HepG2 (cell line): ENCODE measurements around the gene SLC16A5. TPM values are rescaled to one million over a fixed set of nuclear protein-coding genes. Genes with fewer than 3 reads are reported as not detected.
A peak's percentile ranks its signal among the peaks of the same experiment; 100 is the strongest.

Experiments used
- ATF1 ChIP-seq: IDR thresholded peaks from 2 replicates; pipeline ENCODE4 v1.6.1; 2016; ENCODE audit warnings: mild to moderate bottlenecking, control low read depth
- IRX3 ChIP-seq: sonication (generic); formaldehyde crosslinking; IDR thresholded peaks from 2 replicates; pipeline ENCODE4 v1.8.1; 2023; ENCODE audit warnings: mild to moderate bottlenecking, low read depth, missing genetic modification reagents, borderline replicate concordance
- NONO ChIP-seq, 2 experiments: fragments of 450-650 bp in 1 of 2; sonication (generic) in 1 of 2; formaldehyde crosslinking in 1 of 2; IDR thresholded peaks in 1 of 2; conservative IDR thresholded peaks in 1 of 2; 2 replicates each; pipeline versions ENCODE4 v1.6.1 to v1.8.0; 2017 to 2022; ENCODE audit warnings: mild to moderate bottlenecking in 1 of 2, missing genetic modification reagents in 1 of 2, moderate library complexity in 1 of 2
- RFXAP ChIP-seq: sonication (generic); formaldehyde crosslinking; IDR thresholded peaks from 2 replicates; pipeline ENCODE4 v1.4.0; 2020; ENCODE audit warnings: missing genetic modification reagents, borderline replicate concordance
- SRSF4 ChIP-seq: fragments of 200-400 bp; formaldehyde crosslinking; IDR thresholded peaks from one replicate; pipeline ENCODE4 v1.6.1; 2018; ENCODE audit warnings: mild to moderate bottlenecking, low read depth, low read length, moderate library complexity; ENCODE audit not compliant: poor library complexity, severe bottlenecking
- TGIF2 ChIP-seq: IDR thresholded peaks from 2 replicates; pipeline ENCODE4 v1.6.1; 2016; ENCODE audit warnings: control low read depth, missing compliant biosample characterization
- TP53 ChIP-seq: sonication (generic); formaldehyde crosslinking; conservative IDR thresholded peaks from 2 replicates; pipeline ENCODE4 v1.4.0; 2020; ENCODE audit warnings: missing genetic modification reagents
- ZFP41 ChIP-seq: sonication (generic); formaldehyde crosslinking; IDR thresholded peaks from 2 replicates; pipeline ENCODE4 v1.4.0; 2020; ENCODE audit warnings: mild to moderate bottlenecking, missing genetic modification reagents, borderline replicate concordance
- ZNF256 ChIP-seq: sonication (generic); formaldehyde crosslinking; conservative IDR thresholded peaks from 2 replicates; pipeline ENCODE4 v1.4.0; 2020; ENCODE audit warnings: missing genetic modification reagents
- ZNF552 ChIP-seq: sonication (generic); formaldehyde crosslinking; IDR thresholded peaks from 2 replicates; pipeline ENCODE4 v1.9.0; 2022; ENCODE audit warnings: missing genetic modification reagents, mild to moderate bottlenecking, borderline replicate concordance
- ZNF557 ChIP-seq: sonication (generic); formaldehyde crosslinking; IDR thresholded peaks from 2 replicates; pipeline ENCODE4 v1.4.0; 2020; ENCODE audit warnings: missing genetic modification reagents
- ZNF652 ChIP-seq: IDR thresholded peaks from 2 replicates; pipeline ENCODE4 v1.6.1; 2016; ENCODE audit warnings: low read depth, borderline replicate concordance
- polyA plus RNA-seq, 8 experiments: library from polyadenylated mRNA; depleted of rRNA in 3 of 8; stranded (reverse) in 7 of 8; unstranded in 1 of 8; fragments of >200 nt; fragmentation: Illumina TruSeq in 4 of 8; extraction: Trizol in 4 of 8; gene quantifications; 2 replicates each; pipeline versions ENCODE4 v1.2.1 to v1.2.3, GENCODE V29; 2011 to 2016; ENCODE audit warnings: low read depth in 4 of 8, missing spikeins in 1 of 8, mixed read lengths in 1 of 8; ENCODE audit not compliant: insufficient read depth in 1 of 8
- total RNA-seq, 5 experiments: library from RNA; depleted of rRNA; stranded (reverse); fragments of >200 nt; fragmentation: Illumina TruSeq; extraction: Trizol; gene quantifications; 2 replicates each; pipeline ENCODE4 v1.2.3, GENCODE V29; 2016; ENCODE audit warnings: low read depth in 1 of 5
- TF ChIP-seq, protein P1 (sequence below): sonication (generic); formaldehyde crosslinking; IDR thresholded peaks from 2 replicates; pipeline ENCODE4 v1.8.1; 2023; ENCODE audit warnings: mild to moderate bottlenecking, missing genetic modification reagents
- TF ChIP-seq, protein P2 (sequence below): sonication (generic); formaldehyde crosslinking; IDR thresholded peaks from 2 replicates; pipeline ENCODE4 v1.4.0; 2020; ENCODE audit warnings: missing genetic modification reagents
- TF ChIP-seq, protein P3 (sequence below): sonication (generic); formaldehyde crosslinking; IDR thresholded peaks from 2 replicates; pipeline ENCODE4 v1.5.0; 2020; ENCODE audit warnings: missing genetic modification reagents, mild to moderate bottlenecking, borderline replicate concordance
- TF ChIP-seq, protein P4 (sequence below): sonication (generic); formaldehyde crosslinking; IDR thresholded peaks from 2 replicates; pipeline ENCODE4 v1.5.1; 2020; ENCODE audit warnings: mild to moderate bottlenecking, missing genetic modification reagents, moderate library complexity
- TF ChIP-seq, protein P5 (sequence below), 2 experiments: sonication (generic) in 1 of 2; formaldehyde crosslinking in 1 of 2; IDR thresholded peaks; 2 replicates each; pipeline versions ENCODE4 v1.5.1 to v1.6.1; 2011 to 2020; ENCODE audit warnings: borderline replicate concordance in 1 of 2, low read depth in 1 of 2, low read length in 1 of 2, mild to moderate bottlenecking in 1 of 2, missing genetic modification reagents in 1 of 2, moderate library complexity in 1 of 2
- TF ChIP-seq, protein P6 (sequence below): sonication (generic); formaldehyde crosslinking; IDR thresholded peaks from 2 replicates; pipeline ENCODE4 v1.5.0; 2020; ENCODE audit warnings: missing genetic modification reagents

SLC16A5 gene
- total and polyA plus RNA-seq, 2 of the 13 experiments (the other 11 are each of a cell fraction or from before 2014, with no cell fraction given): 0.69 to 5.6 TPM

DNA sequence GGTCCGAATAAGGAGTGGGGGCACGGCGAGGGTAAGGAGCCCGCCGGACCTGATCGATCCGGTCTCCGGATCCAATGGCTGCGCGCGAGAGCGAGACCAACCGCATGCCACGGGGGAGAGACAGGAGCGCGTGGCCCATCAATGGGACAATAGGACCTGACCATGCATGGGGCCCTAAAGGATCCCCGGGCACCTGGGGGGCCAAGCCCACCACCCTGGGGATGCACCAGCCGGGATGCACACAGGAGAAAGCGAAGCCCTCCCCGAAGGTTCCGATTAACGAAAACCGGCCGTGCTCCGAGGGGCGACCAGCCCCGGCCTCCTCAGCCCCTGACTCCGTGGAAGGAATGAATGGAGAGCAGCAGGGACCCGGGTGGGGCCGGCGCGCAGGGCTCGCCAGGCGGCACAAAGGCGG lies 66.0 kb downstream of the SLC16A5 start (continued):
- no peak for TF ChIP-seq NONO (IDR thresholded peaks at IDR 0.05)
- 0 out of 2 replicates have a peak, but pooled peaks have one; percentile 16 for TF ChIP-seq NONO (CRISPR knock-in tag; conservative IDR thresholded peaks at IDR 0.05)
- TF ChIP-seq ZNF256: no peak
- no peak for TF ChIP-seq ZNF557 (CRISPR knock-in tag)
- TF ChIP-seq, protein P1, sequence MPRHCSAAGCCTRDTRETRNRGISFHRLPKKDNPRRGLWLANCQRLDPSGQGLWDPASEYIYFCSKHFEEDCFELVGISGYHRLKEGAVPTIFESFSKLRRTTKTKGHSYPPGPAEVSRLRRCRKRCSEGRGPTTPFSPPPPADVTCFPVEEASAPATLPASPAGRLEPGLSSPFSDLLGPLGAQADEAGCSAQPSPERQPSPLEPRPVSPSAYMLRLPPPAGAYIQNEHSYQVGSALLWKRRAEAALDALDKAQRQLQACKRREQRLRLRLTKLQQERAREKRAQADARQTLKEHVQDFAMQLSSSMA (CRISPR knock-in tag): no peak
- TF ChIP-seq, protein P2, sequence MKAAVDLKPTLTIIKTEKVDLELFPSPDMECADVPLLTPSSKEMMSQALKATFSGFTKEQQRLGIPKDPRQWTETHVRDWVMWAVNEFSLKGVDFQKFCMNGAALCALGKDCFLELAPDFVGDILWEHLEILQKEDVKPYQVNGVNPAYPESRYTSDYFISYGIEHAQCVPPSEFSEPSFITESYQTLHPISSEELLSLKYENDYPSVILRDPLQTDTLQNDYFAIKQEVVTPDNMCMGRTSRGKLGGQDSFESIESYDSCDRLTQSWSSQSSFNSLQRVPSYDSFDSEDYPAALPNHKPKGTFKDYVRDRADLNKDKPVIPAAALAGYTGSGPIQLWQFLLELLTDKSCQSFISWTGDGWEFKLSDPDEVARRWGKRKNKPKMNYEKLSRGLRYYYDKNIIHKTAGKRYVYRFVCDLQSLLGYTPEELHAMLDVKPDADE (CRISPR knock-in tag): no peak
- TF ChIP-seq, protein P3, sequence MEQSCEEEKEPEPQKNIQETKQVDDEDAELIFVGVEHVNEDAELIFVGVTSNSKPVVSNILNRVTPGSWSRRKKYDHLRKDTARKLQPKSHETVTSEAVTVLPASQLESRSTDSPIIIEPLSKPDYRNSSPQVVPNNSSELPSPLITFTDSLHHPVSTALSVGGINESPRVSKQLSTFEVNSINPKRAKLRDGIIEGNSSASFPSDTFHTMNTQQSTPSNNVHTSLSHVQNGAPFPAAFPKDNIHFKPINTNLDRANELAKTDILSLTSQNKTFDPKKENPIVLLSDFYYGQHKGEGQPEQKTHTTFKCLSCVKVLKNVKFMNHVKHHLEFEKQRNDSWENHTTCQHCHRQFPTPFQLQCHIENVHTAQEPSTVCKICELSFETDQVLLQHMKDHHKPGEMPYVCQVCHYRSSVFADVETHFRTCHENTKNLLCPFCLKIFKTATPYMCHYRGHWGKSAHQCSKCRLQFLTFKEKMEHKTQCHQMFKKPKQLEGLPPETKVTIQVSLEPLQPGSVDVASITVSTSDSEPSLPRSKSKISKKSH (CRISPR knock-in tag): 0 out of 2 replicates have a peak, but pooled peaks have one; percentile 52
- no peak for TF ChIP-seq SRSF4
- TF ChIP-seq ZFP41 (CRISPR knock-in tag): peak; percentile 56; the same call in 1 of the 2 replicates
- no peak for TF ChIP-seq TP53
- TF ChIP-seq ZNF552: no peak
- TF ChIP-seq IRX3 (CRISPR knock-in tag): no peak
- no peak for TF ChIP-seq RFXAP (CRISPR knock-in tag)
- no peak for TF ChIP-seq ZNF652 (CRISPR knock-in tag)
- TF ChIP-seq, protein P4, sequence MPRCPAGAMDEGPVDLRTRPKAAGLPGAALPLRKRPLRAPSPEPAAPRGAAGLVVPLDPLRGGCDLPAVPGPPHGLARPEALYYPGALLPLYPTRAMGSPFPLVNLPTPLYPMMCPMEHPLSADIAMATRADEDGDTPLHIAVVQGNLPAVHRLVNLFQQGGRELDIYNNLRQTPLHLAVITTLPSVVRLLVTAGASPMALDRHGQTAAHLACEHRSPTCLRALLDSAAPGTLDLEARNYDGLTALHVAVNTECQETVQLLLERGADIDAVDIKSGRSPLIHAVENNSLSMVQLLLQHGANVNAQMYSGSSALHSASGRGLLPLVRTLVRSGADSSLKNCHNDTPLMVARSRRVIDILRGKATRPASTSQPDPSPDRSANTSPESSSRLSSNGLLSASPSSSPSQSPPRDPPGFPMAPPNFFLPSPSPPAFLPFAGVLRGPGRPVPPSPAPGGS (CRISPR knock-in tag): no peak
- no peak for TF ChIP-seq ATF1
- TF ChIP-seq TGIF2 (CRISPR knock-in tag): no peak
- TF ChIP-seq, protein P5, sequence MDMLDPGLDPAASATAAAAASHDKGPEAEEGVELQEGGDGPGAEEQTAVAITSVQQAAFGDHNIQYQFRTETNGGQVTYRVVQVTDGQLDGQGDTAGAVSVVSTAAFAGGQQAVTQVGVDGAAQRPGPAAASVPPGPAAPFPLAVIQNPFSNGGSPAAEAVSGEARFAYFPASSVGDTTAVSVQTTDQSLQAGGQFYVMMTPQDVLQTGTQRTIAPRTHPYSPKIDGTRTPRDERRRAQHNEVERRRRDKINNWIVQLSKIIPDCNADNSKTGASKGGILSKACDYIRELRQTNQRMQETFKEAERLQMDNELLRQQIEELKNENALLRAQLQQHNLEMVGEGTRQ (IDR thresholded peaks at IDR 0.05; ENCODE audit: low read depth, low read length): no peak
- TF ChIP-seq, protein P5 (CRISPR knock-in tag; IDR thresholded peaks at IDR 0.05; ENCODE audit: borderline replicate concordance): no peak
- TF ChIP-seq, protein P6, sequence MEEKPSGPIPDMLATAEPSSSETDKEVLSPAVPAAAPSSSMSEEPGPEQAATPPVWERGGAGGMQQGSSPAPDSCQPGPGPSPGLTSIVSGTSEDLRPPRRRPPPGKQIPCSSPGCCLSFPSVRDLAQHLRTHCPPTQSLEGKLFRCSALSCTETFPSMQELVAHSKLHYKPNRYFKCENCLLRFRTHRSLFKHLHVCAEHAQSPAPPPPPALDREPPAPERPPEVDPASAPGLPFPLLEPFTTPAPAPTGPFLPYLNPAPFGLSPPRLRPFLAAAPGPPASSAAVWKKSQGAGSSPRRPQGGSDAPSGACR (CRISPR knock-in tag): no peak
